Measurements from ENCODE around the gene SLC1A7. TPM values are rescaled to one million over a fixed set of nuclear protein-coding genes. Genes with fewer than 3 reads are reported as not detected.
"Not testable (repeated sequence)": the region's sequence is repeated elsewhere in the genome, so short reads cannot be mapped to it uniquely, and the experiment has no call there.

SLC1A7 gene
- 1 to 10 TPM; 2.1 to 6.4 (median 4.8) TPM for polyA plus RNA-seq

GRCh38 chr1:53142226-53142853 lies at the start of gene SLC1A7:
Gene SLC1A7 (minus strand): TSS chr1:53142638. CDS start chr1:53142449, 189 bp downstream.
- H3K9me3 Mint-ChIP-seq = peaks cover 0 to 10% (median 5%) of the 10 kb centered on the region in 6 donors
- no peak within 1 kb of the TSS for H3K4me3 Mint-ChIP-seq
- peak within 1 kb of the TSS in 2 of 6 donors; percentile 30 to 38 for H3K27ac Mint-ChIP-seq
- DNase-seq = no peak
- peaks cover 4 to 8% (median 6%) of the 10 kb centered on the region in 3 donors for H3K36me3 Mint-ChIP-seq
- peaks cover 0 to 5% (median 1%) of the 10 kb centered on the region in 3 donors for H3K27me3 Mint-ChIP-seq (ENCODE audit: low read depth in 3 of 3)
- H3K4me1 Mint-ChIP-seq = peaks cover 9 to 15% of the 10 kb centered on the region in 2 donors

GRCh38 chr1:53190210-53190611 lies 47.8 kb upstream of the SLC1A7 start:
- Mint-ChIP-seq H3K27me3 (ENCODE audit: low read depth in 3 of 3) (peaks cover 0 to 3% (median 0%) of the 10 kb centered on the region in 3 donors), H3K36me3 (no peaks in the 10 kb centered on the region), H3K27ac (no peak overlapping the region), H3K4me1 (no peaks in the 10 kb centered on the region), H3K9me3 (no peaks in the 10 kb centered on the region), H3K4me3 (no peak overlapping the region)
- no peak for DNase-seq

DNA sequence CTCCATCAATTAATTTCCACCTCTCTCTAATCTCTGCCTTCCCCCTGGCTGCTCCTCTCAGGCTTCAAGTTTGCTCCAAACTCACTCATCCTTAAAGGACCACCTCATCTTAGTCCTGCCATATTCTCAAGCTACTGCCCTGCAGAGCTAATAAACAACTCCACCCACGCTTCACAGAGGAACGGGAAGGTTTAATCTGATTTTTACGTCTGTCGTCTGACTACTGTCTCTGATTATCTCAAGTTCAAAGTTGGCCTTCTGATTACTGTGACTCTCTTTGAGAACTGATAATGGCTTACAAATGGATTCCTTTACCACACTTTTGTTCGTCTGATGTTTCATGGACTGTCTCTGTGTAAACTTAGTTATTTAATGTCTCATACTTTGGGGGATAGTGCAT lies 46.6 kb upstream of the SLC1A7 start:
- Mint-ChIP-seq H3K4me3 (no peak overlapping the region), H3K27me3 (ENCODE audit: low read depth in 3 of 3) (peaks cover 0 to 3% (median 0%) of the 10 kb centered on the region in 3 donors), H3K27ac (peak overlapping the region in 1 of 6 donors; percentile 7), H3K36me3 (no peaks in the 10 kb centered on the region), H3K4me1 (no peaks in the 10 kb centered on the region), H3K9me3 (no peaks in the 10 kb centered on the region)
- DNase-seq = no peak

GRCh38 chr1:53188099-53188498 lies 45.7 kb upstream of the SLC1A7 start:
- Mint-ChIP-seq H3K4me3 (no peak overlapping the region), H3K27me3 (ENCODE audit: low read depth in 3 of 3) (peaks cover 0 to 3% (median 0%) of the 10 kb centered on the region in 3 donors), H3K9me3 (no peaks in the 10 kb centered on the region), H3K36me3 (no peaks in the 10 kb centered on the region), H3K27ac (no peak overlapping the region), H3K4me1 (no peaks in the 10 kb centered on the region)
- DNase-seq = no peak

GRCh38 chr1:53187401-53187800 lies 45.0 kb upstream of the SLC1A7 start:
- Mint-ChIP-seq H3K4me1 (no peaks in the 10 kb centered on the region), H3K9me3 (no peaks in the 10 kb centered on the region), H3K36me3 (no peaks in the 10 kb centered on the region), H3K27me3 (ENCODE audit: low read depth in 3 of 3) (peaks cover 0 to 3% (median 0%) of the 10 kb centered on the region in 3 donors), H3K4me3 (no peak overlapping the region), H3K27ac (no peak overlapping the region)
- no peak for DNase-seq

DNA sequence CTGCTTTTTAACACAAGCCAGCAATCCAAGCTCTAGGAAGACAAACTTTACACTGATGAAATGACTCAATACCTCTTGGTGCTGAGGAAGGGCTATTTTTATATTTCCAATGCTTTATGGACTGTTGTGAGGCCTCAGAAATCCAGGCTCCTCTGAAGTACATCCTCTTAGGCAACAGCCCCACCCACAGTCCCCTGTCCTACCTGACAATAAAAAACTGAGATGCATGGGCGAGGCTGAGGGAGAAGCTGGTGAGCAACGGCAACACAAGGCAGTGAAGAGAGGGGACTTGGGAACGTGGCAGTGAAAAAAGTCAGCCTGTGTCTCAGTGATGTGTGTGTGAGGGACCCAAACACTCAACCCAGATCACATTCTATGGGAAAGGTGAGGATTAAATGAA lies 44.1 kb upstream of the SLC1A7 start:
- H3K27ac Mint-ChIP-seq = no peak overlapping the region
- no peaks in the 10 kb centered on the region for H3K9me3 Mint-ChIP-seq
- no peaks in the 10 kb centered on the region for H3K4me1 Mint-ChIP-seq
- no peaks in the 10 kb centered on the region for H3K36me3 Mint-ChIP-seq
- DNase-seq = no peak
- peaks cover 0 to 3% (median 0%) of the 10 kb centered on the region in 3 donors for H3K27me3 Mint-ChIP-seq (ENCODE audit: low read depth in 3 of 3)
- H3K4me3 Mint-ChIP-seq = no peak overlapping the region

GRCh38 chr1:53185955-53186297 lies 43.5 kb upstream of the SLC1A7 start:
- H3K4me3 Mint-ChIP-seq; H3K27ac Mint-ChIP-seq; H3K36me3 Mint-ChIP-seq; H3K9me3 Mint-ChIP-seq; H3K4me1 Mint-ChIP-seq; DNase-seq; H3K27me3 Mint-ChIP-seq (ENCODE audit: low read depth in 3 of 3): not testable (repeated sequence)

GRCh38 chr1:53183095-53183990 lies 40.9 kb upstream of the SLC1A7 start:
- Mint-ChIP-seq H3K27ac (no peak overlapping the region), H3K4me1 (peaks cover 0 to 4% of the 10 kb centered on the region in 2 donors), H3K4me3 (no peak overlapping the region), H3K27me3 (ENCODE audit: low read depth in 3 of 3) (peaks cover 0 to 5% (median 0%) of the 10 kb centered on the region in 3 donors), H3K9me3 (no peaks in the 10 kb centered on the region), H3K36me3 (no peaks in the 10 kb centered on the region)
- DNase-seq = no peak

- H3K36me3 Mint-ChIP-seq = no peaks in the 10 kb centered on the region
- no peak overlapping the region for H3K4me3 Mint-ChIP-seq
- H3K9me3 Mint-ChIP-seq = no peaks in the 10 kb centered on the region
- H3K4me1 Mint-ChIP-seq = peaks cover 0 to 4% of the 10 kb centered on the region in 2 donors
- no peak overlapping the region for H3K27ac Mint-ChIP-seq
- DNase-seq = no peak
- H3K27me3 Mint-ChIP-seq (ENCODE audit: low read depth in 3 of 3) = peaks cover 0 to 5% (median 1%) of the 10 kb centered on the region in 3 donors
Measured at GRCh38 chr1:53182716-53183094, 40.3 kb upstream of the SLC1A7 start.

GRCh38 chr1:53182111-53182593 lies 39.7 kb upstream of the SLC1A7 start:
- Mint-ChIP-seq H3K36me3 (no peaks in the 10 kb centered on the region), H3K27me3 (ENCODE audit: low read depth in 3 of 3) (peaks cover 1 to 5% (median 3%) of the 10 kb centered on the region in 3 donors), H3K4me1 (peaks cover 0 to 4% of the 10 kb centered on the region in 2 donors), H3K27ac (no peak overlapping the region), H3K9me3 (no peaks in the 10 kb centered on the region), H3K4me3 (no peak overlapping the region)
- peak; percentile 68 to 79 (median 70) for DNase-seq

- H3K4me1 Mint-ChIP-seq = peaks cover 0 to 4% of the 10 kb centered on the region in 2 donors
- no peak overlapping the region for H3K27ac Mint-ChIP-seq
- no peaks in the 10 kb centered on the region for H3K36me3 Mint-ChIP-seq
- H3K27me3 Mint-ChIP-seq (ENCODE audit: low read depth in 3 of 3) = peaks cover 1 to 3% (median 2%) of the 10 kb centered on the region in 3 donors
- H3K4me3 Mint-ChIP-seq = peak overlapping the region in 1 of 5 donors; percentile 18
- H3K9me3 Mint-ChIP-seq = no peaks in the 10 kb centered on the region
- no peak for DNase-seq
Measured at GRCh38 chr1:53180951-53181350, 38.5 kb upstream of the SLC1A7 start.

GRCh38 chr1:53180226-53180625 lies 37.8 kb upstream of the SLC1A7 start:
- no peaks in the 10 kb centered on the region for H3K36me3 Mint-ChIP-seq
- peaks cover 0 to 4% of the 10 kb centered on the region in 2 donors for H3K4me1 Mint-ChIP-seq
- no peak overlapping the region for H3K4me3 Mint-ChIP-seq
- peaks cover 0 to 1% (median 0%) of the 10 kb centered on the region in 6 donors for H3K9me3 Mint-ChIP-seq
- no peak for DNase-seq
- peaks cover 2 to 5% (median 3%) of the 10 kb centered on the region in 3 donors for H3K27me3 Mint-ChIP-seq (ENCODE audit: low read depth in 3 of 3)
- H3K27ac Mint-ChIP-seq = peak overlapping the region in 1 of 6 donors; percentile 38

DNA sequence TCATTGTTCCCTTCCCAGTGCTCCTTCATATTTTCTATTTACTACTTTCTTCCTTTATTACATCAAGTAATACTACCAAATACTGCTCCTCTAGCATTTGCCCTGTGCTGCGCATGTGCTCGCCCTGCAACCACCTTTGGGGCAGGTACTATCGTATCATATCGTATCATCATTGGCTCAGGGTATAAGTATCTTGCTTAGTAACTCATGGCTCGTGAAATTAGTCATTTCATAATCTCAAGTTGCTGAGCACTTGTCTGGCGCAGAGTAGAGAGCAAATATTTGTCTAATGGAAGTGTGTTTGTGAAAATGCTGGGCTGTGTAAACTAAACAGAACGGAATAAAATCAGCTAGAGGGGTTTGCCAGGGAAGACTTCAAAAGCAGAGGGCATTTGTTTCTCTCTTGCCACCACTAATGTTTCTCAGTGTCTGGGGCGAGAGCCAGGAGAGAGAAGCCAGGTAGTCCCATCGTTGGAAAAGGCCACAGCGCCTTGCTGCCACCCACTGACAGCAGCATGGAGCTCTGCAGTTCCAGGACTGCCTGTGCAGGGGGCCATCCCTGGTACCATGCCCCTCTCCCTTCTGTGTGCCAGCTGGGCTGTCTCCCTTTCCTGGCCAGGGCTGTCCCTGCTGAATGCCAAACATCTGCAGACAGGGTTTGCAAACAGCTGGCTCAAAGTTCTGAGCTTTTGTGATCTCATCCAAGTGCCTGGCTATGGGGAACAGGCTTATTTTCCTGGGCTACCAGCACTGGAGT lies 34.2 kb upstream of the SLC1A7 start:
- peaks cover 0 to 1% (median 0%) of the 10 kb centered on the region in 6 donors for H3K9me3 Mint-ChIP-seq
- no peaks in the 10 kb centered on the region for H3K36me3 Mint-ChIP-seq
- peak overlapping the region in 2 of 6 donors; percentile 2 to 51 for H3K27ac Mint-ChIP-seq

More for the DNA sequence above, 34.2 kb upstream of the SLC1A7 start:
- H3K27me3 Mint-ChIP-seq (ENCODE audit: low read depth in 3 of 3) = peaks cover 2 to 8% (median 5%) of the 10 kb centered on the region in 3 donors
- no peak overlapping the region for H3K4me3 Mint-ChIP-seq
- peaks cover 11 to 17% of the 10 kb centered on the region in 2 donors for H3K4me1 Mint-ChIP-seq
- DNase-seq = no peak

Data from immature natural killer cell (primary cell).